NB4 (cell line): ENCODE measurements around the gene CLTRN.

Experiments
- MYC ChIP-seq: IDR thresholded peaks from 2 replicates; pipeline ENCODE4 v1.6.1; 2011; ENCODE audit warnings: low read depth, low read length
- POLR2A ChIP-seq: IDR thresholded peaks from 2 replicates; pipeline ENCODE4 v1.6.1; 2011; ENCODE audit warnings: mild to moderate bottlenecking; ENCODE audit not compliant: insufficient read length; ENCODE audit errors: extremely low read depth
- TF ChIP-seq, protein P1 (sequence below): IDR thresholded peaks from one replicate; pipeline ENCODE4 v1.5.1; 2012; ENCODE audit warnings: low read depth, low read length

GRCh38 chrX:15598026-15598425 is 66.6 kb downstream of the CLTRN start:
- TF ChIP-seq, protein P1, sequence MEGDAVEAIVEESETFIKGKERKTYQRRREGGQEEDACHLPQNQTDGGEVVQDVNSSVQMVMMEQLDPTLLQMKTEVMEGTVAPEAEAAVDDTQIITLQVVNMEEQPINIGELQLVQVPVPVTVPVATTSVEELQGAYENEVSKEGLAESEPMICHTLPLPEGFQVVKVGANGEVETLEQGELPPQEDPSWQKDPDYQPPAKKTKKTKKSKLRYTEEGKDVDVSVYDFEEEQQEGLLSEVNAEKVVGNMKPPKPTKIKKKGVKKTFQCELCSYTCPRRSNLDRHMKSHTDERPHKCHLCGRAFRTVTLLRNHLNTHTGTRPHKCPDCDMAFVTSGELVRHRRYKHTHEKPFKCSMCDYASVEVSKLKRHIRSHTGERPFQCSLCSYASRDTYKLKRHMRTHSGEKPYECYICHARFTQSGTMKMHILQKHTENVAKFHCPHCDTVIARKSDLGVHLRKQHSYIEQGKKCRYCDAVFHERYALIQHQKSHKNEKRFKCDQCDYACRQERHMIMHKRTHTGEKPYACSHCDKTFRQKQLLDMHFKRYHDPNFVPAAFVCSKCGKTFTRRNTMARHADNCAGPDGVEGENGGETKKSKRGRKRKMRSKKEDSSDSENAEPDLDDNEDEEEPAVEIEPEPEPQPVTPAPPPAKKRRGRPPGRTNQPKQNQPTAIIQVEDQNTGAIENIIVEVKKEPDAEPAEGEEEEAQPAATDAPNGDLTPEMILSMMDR: no peak
- no peak for TF ChIP-seq POLR2A
- TF ChIP-seq MYC: no peak
